ENCODE data around the gene CYP11A1. TPM values are rescaled to one million over a fixed set of nuclear protein-coding genes. Genes with fewer than 3 reads are reported as not detected.
A peak's percentile ranks its signal among the peaks of the same experiment; 100 is the strongest.

Gene CYP11A1
- polyA plus RNA-seq, 2 of the 4 experiments (the other 2 are of a cell fraction), result 0.06 TPM; not detected in 1

GRCh38 chr15:74373731-74374647, 6.5 kb upstream of the CYP11A1 start:
- Histone ChIP-seq H3K27ac (peak overlapping the region; percentile 51 to 89), H3K4me2 (peak overlapping the region; percentile 87), H3K9me3 (no peaks in the 10 kb centered on the region), H3K4me3 (peak overlapping the region; percentile 44), H3K4me1 (peaks cover 7% of the 10 kb centered on the region)
- DNase-seq (ENCODE audit: low read depth in 1 of 2, low spot score in 1 of 2), result peak; percentile 81 to 96
- ChIA-PET CTCF (interaction anchor here (0.6 to 23.0 kb wide), 36 partner anchors 8 to 314 kb away, joined by 3 to 681 read pairs (median 4); partner anchors contain the start of genes SEMA7A and UBL7), POLR2A (no interaction called here)
- TF ChIP-seq RNF2 (IDR thresholded peaks at IDR 0.05; ENCODE audit: borderline replicate concordance, low read depth), result peak; percentile 28; the same call in 1 of the 2 replicates
- peak; percentile 90 for TF ChIP-seq RFX5 (IDR thresholded peaks at IDR 0.05)
- peak; percentile 78 for TF ChIP-seq MAX (IDR thresholded peaks at IDR 0.05)
- TF ChIP-seq SMC3 (IDR thresholded peaks at IDR 0.05), result peak; percentile 54
- no peak for TF ChIP-seq CHD4 (IDR thresholded peaks at IDR 0.05; ENCODE audit: borderline replicate concordance)
- TF ChIP-seq, protein P1, sequence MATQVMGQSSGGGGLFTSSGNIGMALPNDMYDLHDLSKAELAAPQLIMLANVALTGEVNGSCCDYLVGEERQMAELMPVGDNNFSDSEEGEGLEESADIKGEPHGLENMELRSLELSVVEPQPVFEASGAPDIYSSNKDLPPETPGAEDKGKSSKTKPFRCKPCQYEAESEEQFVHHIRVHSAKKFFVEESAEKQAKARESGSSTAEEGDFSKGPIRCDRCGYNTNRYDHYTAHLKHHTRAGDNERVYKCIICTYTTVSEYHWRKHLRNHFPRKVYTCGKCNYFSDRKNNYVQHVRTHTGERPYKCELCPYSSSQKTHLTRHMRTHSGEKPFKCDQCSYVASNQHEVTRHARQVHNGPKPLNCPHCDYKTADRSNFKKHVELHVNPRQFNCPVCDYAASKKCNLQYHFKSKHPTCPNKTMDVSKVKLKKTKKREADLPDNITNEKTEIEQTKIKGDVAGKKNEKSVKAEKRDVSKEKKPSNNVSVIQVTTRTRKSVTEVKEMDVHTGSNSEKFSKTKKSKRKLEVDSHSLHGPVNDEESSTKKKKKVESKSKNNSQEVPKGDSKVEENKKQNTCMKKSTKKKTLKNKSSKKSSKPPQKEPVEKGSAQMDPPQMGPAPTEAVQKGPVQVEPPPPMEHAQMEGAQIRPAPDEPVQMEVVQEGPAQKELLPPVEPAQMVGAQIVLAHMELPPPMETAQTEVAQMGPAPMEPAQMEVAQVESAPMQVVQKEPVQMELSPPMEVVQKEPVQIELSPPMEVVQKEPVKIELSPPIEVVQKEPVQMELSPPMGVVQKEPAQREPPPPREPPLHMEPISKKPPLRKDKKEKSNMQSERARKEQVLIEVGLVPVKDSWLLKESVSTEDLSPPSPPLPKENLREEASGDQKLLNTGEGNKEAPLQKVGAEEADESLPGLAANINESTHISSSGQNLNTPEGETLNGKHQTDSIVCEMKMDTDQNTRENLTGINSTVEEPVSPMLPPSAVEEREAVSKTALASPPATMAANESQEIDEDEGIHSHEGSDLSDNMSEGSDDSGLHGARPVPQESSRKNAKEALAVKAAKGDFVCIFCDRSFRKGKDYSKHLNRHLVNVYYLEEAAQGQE (IDR thresholded peaks at IDR 0.05), result no peak
- peak; percentile 86 to 89 for TF ChIP-seq RAD21 (conservative IDR thresholded peaks at IDR 0.05 in 1 of 2, IDR thresholded peaks at IDR 0.05 in 1 of 2)
- no peak for TF ChIP-seq FOSB (CRISPR knock-in tag; IDR thresholded peaks at IDR 0.05)
- TF ChIP-seq PHF8 (IDR thresholded peaks at IDR 0.05; ENCODE audit: borderline replicate concordance, low read depth), result no peak
- no peak for TF ChIP-seq ESRRA (IDR thresholded peaks at IDR 0.05; ENCODE audit: borderline replicate concordance, low read length)
- TF ChIP-seq, protein P2, sequence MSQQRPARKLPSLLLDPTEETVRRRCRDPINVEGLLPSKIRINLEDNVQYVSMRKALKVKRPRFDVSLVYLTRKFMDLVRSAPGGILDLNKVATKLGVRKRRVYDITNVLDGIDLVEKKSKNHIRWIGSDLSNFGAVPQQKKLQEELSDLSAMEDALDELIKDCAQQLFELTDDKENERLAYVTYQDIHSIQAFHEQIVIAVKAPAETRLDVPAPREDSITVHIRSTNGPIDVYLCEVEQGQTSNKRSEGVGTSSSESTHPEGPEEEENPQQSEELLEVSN (IDR thresholded peaks at IDR 0.05; ENCODE audit: borderline replicate concordance, low read depth), result peak; percentile 74
- TF ChIP-seq, protein P3, sequence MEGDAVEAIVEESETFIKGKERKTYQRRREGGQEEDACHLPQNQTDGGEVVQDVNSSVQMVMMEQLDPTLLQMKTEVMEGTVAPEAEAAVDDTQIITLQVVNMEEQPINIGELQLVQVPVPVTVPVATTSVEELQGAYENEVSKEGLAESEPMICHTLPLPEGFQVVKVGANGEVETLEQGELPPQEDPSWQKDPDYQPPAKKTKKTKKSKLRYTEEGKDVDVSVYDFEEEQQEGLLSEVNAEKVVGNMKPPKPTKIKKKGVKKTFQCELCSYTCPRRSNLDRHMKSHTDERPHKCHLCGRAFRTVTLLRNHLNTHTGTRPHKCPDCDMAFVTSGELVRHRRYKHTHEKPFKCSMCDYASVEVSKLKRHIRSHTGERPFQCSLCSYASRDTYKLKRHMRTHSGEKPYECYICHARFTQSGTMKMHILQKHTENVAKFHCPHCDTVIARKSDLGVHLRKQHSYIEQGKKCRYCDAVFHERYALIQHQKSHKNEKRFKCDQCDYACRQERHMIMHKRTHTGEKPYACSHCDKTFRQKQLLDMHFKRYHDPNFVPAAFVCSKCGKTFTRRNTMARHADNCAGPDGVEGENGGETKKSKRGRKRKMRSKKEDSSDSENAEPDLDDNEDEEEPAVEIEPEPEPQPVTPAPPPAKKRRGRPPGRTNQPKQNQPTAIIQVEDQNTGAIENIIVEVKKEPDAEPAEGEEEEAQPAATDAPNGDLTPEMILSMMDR (IDR thresholded peaks at IDR 0.05), result peak; percentile 79
- ATAC-seq, result peak; percentile 92 to 97
- 1% methylated on average over 10 of the region's 62 CpGs for WGBS (ENCODE audit: missing lambda C conversion rate)
- no peak for FAIRE-seq

- peaks cover 7% of the 10 kb centered on the region for H3K4me1 ChIP-seq
- ATAC-seq (peak; percentile 6 to 12; a peak in 4 of 6 replicates), FAIRE-seq (no peak), DNase-seq (ENCODE audit: low read depth in 1 of 2, low spot score in 1 of 2) (no peak)
- peak overlapping the region in 1 of 2 experiments; percentile 89; a peak in 2 of 6 replicates for H3K27ac ChIP-seq
- peak overlapping the region; percentile 87 for H3K4me2 ChIP-seq
- ChIA-PET CTCF (interaction anchor here (0.9 to 23.0 kb wide), 16 partner anchors 9 to 398 kb away, joined by 3 to 681 read pairs (median 5); partner anchors contain the start of genes SEMA7A and UBL7), POLR2A (no interaction called here)
- H3K9me3 ChIP-seq, result no peaks in the 10 kb centered on the region
- TF ChIP-seq EHMT2 (IDR thresholded peaks at IDR 0.05; ENCODE audit: low read depth), result no peak
- no peak for TF ChIP-seq RAD21 (conservative IDR thresholded peaks at IDR 0.05 in 1 of 2, IDR thresholded peaks at IDR 0.05 in 1 of 2)
- no peak for TF ChIP-seq RNF2 (IDR thresholded peaks at IDR 0.05; ENCODE audit: borderline replicate concordance, low read depth)
- TF ChIP-seq, protein P4, sequence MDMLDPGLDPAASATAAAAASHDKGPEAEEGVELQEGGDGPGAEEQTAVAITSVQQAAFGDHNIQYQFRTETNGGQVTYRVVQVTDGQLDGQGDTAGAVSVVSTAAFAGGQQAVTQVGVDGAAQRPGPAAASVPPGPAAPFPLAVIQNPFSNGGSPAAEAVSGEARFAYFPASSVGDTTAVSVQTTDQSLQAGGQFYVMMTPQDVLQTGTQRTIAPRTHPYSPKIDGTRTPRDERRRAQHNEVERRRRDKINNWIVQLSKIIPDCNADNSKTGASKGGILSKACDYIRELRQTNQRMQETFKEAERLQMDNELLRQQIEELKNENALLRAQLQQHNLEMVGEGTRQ (IDR thresholded peaks at IDR 0.05), result no peak
- TF ChIP-seq PHF8 (IDR thresholded peaks at IDR 0.05; ENCODE audit: borderline replicate concordance, low read depth), result no peak
- no peak for TF ChIP-seq ATOH8 (CRISPR knock-in tag; IDR thresholded peaks at IDR 0.05; ENCODE audit: low read depth)
- TF ChIP-seq, protein P2 (IDR thresholded peaks at IDR 0.05; ENCODE audit: borderline replicate concordance, low read depth), result no peak
- TF ChIP-seq KDM1A (IDR thresholded peaks at IDR 0.05; ENCODE audit: low read depth), result no peak
- TF ChIP-seq, protein P5, sequence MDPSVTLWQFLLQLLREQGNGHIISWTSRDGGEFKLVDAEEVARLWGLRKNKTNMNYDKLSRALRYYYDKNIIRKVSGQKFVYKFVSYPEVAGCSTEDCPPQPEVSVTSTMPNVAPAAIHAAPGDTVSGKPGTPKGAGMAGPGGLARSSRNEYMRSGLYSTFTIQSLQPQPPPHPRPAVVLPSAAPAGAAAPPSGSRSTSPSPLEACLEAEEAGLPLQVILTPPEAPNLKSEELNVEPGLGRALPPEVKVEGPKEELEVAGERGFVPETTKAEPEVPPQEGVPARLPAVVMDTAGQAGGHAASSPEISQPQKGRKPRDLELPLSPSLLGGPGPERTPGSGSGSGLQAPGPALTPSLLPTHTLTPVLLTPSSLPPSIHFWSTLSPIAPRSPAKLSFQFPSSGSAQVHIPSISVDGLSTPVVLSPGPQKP (IDR thresholded peaks at IDR 0.05; ENCODE audit: low read depth, low read length), result no peak
- no peak overlapping the region for H3K4me3 ChIP-seq
- WGBS (ENCODE audit: missing lambda C conversion rate), result 38% methylated on average over 8 of the region's 13 CpGs
These were observed 5.7 kb upstream of the CYP11A1 start for GRCh38 chr15:74373056-74373650.
